RCC 7860 (cell line): ENCODE measurements around the gene AQP9.
"Not testable (repeated sequence)": the region's sequence is repeated elsewhere in the genome, so short reads cannot be mapped to it uniquely, and the experiment has no call there.

Experiments
- DNase-seq: peaks from one replicate; pipeline ENCODE4 v3.0.0-alpha.2; 2015; ENCODE audit warnings: low spot score
- FAIRE-seq: peaks from 2 replicates; lab custom pipeline; 2012; peaks lifted over from hg19 to GRCh38; lab: Jason Lieb, UNC

Gene AQP9

DNA sequence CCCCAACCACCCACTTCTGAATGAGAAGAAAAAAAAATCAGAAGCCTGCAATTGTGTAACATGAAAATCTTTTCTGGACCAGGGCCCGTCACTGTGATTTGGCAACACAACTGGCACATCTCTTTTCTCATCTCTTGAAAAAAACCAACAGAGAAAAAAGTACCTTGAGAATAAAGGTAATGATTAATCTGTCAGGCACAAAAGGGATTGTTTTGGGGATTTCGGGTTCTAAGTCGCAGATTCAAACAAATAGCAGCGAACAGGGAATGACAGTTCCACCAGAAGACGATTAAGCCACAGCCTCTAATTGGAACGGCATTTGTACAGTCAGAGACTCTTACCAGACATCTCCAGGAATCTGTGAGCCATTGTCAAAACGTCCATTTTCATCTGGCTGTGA is at the start of gene AQP9:
Gene AQP9 (plus strand): TSS at position 276 of the 400 bp plus-strand sequence. CDS start 185 bp downstream, outside the sequence.
- FAIRE-seq = no peak

GRCh38 chr15:58095415-58095814 is 42.8 kb upstream of the AQP9 start:
- FAIRE-seq (no peak), DNase-seq (no peak)

More for the DNA sequence above, at the start of gene AQP9:
- no peak for DNase-seq

GRCh38 chr15:58096529-58097084 is 41.6 kb upstream of the AQP9 start:
- no peak for DNase-seq
- no peak for FAIRE-seq

DNA sequence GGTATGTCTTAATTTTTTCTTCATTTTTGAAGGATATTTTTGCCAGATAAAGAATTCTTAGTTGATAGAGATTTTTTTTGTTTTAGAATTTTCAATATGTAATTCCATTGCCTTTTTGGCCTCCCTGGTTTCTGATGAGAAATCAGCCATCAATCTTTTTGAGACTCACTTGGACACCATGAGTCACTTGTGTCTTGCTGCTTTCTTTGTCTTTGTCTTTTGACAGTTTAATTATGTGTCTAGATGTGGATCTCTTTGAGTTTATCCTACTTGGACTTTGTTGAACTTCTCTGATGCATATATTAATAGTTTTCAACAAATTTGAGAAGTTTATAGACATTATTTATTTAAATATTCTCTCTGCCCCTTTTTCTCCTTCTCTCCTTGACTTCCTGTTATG is 34.7 kb upstream of the AQP9 start:
- no peak for FAIRE-seq
- no peak for DNase-seq

DNA sequence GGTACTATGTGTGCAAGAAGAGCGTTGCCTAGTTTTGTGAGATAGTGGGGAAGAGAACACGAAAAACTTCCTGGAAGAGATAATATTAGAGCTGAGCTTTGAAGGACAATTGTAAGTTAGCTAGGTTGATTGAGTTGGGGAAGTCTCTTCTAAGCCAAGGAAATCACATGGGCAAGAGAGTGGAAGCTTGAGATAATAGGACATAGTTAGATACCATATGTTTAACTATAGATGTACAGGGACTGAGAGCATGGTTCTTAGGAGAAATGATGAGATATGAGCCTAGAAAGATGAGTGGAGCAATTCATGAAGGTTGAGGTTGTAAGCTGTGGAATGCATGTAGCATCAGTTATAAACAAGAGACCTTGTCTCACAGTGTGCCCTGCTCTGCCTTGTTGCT is 30.1 kb upstream of the AQP9 start:
- DNase-seq (no peak), FAIRE-seq (no peak)

DNA sequence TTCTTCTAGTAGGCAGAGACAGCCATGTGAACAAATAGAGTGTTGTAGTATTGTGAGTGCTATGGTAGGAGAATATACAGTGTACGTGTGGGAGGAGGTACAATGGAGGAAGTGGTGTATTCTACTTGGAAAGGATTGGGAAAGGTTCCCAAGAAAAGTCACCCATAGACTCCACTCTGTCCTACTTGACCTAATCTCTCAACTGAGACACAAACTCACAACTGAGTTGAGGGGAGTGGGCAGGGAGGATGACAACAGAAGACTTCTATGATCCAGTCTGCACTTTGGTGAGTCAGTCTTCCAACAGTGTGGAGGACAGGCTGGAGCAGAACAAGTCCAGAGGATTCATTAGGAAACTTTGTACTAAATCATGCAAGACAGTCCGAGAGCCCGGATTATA is 28.8 kb upstream of the AQP9 start:
- DNase-seq = no peak
- FAIRE-seq = no peak

DNA sequence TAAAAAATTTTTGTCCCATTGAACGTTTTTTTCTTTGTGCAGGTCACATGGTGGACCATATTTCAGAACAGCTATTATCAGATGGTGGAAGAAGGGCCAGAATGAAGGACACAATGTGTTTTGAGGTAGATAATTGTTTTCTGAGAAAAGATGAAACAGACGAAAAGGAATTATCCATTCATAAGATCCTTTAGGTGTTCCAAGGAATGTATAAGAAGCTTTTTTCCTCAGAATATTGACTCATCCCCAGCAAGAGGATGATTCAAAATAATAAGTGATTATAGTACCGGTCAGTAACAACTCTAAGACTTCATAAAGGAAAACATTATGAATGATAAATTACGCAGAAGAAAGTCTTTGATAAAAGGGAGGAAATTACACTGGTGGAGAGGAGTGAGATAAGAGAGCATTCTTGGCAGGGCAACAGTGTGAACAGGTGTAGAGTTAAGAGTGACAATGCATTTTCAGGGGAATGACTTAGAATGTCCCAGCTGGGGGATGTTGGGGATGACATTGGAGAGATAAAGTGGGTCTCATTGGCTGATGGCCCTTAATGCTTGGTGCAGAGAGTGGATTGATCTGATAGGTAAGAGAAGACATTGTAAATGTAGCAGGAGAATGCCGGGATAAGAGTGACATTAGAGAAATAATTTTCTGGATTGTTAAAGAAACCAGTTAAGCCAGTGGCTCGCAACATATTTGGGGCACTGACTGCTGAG is 27.0 kb upstream of the AQP9 start:
- FAIRE-seq (no peak), DNase-seq (no peak)

- FAIRE-seq = no peak
- no peak for DNase-seq
Measured at GRCh38 chr15:58111718-58112104, 26.5 kb upstream of the AQP9 start.

GRCh38 chr15:58113358-58113757 is 24.8 kb upstream of the AQP9 start:
- DNase-seq, FAIRE-seq: not testable (repeated sequence)

DNA sequence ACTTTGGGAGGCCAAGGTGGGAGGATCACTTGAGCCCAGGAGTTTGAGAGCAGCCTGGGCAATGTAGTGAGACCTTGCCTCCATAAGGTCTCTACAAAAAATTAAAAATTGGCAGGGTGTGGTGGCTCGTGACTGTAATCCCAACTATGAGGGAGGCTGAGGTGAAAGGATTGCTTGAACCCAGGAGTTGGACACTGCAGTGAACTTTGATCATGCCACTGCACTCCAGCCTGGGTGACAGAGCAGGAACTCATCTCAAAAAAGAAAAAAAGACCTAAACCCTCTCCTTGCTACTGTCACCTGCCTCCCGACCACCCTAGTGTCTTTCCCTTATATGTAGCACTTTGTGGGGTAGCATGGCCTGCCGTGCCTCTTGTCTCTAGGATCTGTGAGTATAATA is 23.8 kb upstream of the AQP9 start:
- FAIRE-seq (no peak), DNase-seq (no peak)

DNA sequence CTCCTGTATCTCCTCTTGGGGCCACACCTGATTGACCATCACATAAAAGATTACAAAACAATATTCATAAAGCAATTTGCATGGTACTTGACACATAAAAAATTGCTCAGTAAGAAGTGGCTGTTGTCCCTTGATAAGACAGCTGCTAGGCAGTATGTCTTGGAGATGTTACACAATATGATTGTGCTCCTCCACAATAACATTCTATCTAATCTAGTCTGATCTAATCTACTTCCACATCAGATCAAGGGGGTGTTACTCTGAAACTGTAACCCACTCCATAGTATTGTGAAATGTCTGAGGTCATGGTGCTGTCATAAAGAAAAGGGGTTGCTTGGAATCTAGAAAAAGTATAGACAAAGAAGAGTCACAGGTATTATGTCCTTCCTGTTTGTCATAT is 23.4 kb upstream of the AQP9 start:
- no peak for DNase-seq
- FAIRE-seq = no peak

- FAIRE-seq (no peak), DNase-seq (no peak)
Measured at GRCh38 chr15:58115692-58116091, 22.5 kb upstream of the AQP9 start.

- FAIRE-seq = no peak
- no peak for DNase-seq
Measured at GRCh38 chr15:58117619-58118018, 20.6 kb upstream of the AQP9 start.

- no peak for DNase-seq
Measured at GRCh38 chr15:58118272-58118671, 19.9 kb upstream of the AQP9 start.

GRCh38 chr15:58119016-58119415 is 19.2 kb upstream of the AQP9 start:
- FAIRE-seq = no peak
- DNase-seq = no peak

More at GRCh38 chr15:58118272-58118671, 19.9 kb upstream of the AQP9 start:
- no peak for FAIRE-seq

DNA sequence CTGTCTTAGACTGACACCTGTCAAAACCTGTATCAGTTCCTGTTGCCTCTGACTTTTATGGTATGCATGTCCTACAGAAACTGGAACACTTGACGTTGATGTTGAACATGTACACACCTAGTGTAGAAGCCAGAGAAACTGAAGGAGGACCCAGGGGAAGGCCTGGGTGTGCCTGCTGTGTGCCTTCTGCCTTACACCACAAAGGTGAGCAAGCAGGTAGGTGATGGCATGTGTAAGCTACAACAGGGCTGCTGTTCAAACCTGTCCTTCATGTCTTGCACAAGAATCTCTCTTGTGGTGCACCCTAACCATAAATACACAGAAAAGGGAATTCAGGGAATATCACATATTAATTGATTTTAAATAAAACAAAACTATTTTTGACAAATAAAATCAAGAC is 13.6 kb upstream of the AQP9 start:
- DNase-seq = no peak
- no peak for FAIRE-seq

DNA sequence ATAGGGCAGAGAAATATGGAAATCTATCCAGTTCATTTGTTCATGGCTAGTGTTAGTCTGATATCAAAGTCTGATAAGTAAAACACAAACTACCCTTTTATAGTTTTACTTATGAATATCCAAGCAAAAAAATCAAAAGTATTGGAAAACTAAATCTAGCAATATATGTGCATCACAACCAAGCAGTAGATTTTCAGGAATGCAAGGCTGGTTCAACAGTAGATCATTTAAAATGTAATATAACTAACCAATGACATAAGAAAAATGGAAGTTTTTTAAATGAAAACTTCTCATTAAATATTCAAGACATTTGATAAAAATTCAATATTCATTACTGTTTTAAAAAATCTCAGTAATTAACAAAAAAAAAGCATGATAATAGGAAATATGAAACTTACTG is 12.8 kb upstream of the AQP9 start:
- FAIRE-seq (no peak), DNase-seq (no peak)

DNA sequence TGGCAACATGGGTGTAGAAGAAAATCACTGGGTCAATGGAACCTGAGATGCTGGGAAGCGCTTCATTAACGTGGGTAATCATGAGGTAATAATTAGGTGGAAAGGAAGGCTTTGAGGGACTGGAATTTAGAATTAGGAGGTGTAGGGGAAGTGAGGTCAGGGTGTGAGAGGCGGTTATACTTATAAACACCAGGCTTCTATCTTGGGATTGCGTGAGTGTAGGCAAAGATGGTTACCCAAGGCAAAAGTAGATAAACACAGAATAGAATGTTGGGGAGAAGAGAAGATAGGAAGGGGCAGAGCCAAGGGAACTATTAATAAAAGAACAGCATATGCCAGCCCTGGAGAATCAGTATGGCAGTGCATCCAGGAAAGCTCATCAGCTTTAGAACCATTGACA is 3.3 kb upstream of the AQP9 start:
- DNase-seq (no peak), FAIRE-seq (no peak)

DNA sequence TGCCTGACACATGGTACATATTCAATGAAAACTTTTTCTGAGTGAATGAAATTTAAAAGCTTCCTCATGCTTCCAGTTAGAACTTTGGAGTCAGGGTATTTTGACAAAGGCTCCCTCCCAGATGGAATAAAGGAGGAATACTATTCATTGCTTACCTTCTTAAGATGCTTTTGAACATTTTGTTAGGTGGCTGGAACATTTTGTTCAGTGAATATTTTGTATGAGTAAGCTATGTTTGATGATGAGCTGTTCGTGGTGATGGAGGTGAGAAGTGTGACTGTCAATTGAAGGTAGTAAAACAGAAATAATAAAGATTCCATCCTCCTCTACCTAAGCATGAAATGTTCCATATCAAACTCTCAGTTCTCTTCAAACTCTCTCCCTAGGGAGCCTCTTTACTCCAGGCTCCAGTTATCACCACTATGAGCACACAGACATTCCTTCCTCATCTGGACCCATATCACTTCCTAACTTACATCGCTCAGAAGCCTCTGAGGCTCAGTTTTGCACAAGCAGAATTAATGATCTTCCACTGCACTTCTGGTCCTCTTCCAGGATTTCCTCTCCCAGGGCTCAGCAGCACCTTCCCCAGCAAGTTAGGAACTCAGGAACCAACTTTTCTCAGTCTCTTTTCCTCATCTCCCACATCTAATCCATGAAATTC is 2.5 kb upstream of the AQP9 start:
- DNase-seq = no peak
- no peak for FAIRE-seq

GRCh38 chr15:58136731-58137130 is 1.4 kb upstream of the AQP9 start:
- DNase-seq (no peak), FAIRE-seq (no peak)

- DNase-seq (no peak), FAIRE-seq (no peak)
Measured at GRCh38 chr15:58137686-58138085, 495 bp upstream of the AQP9 start.

GRCh38 chr15:58139276-58139988 is 1.3 kb downstream of the AQP9 start:
- FAIRE-seq (no peak), DNase-seq (no peak)
